SK-N-SH treated with all-trans-retinoic acid at 6 μM for 48 hours (cell line): ENCODE measurements around the gene COX8C.

Source experiments
- ATAC-seq: fragments of 200-7000 bp; cut with Tn5 transposase; 3 replicates; pipeline ENCODE4 v1.9.1; 2020; ENCODE audit warnings: mild to moderate bottlenecking, moderate library complexity
- ARNTL ChIP-seq: fragments of 450-650 bp; formaldehyde crosslinking; IDR thresholded peaks from 2 replicates; pipeline ENCODE4 v1.5.0; 2020; ENCODE audit warnings: low read depth, mild to moderate bottlenecking, moderate library complexity, borderline replicate concordance
- BACH2 ChIP-seq: fragments of 250-450 bp; sonication (Bioruptor Pico); IDR thresholded peaks from 2 replicates; pipeline ENCODE4 v1.9.0; 2021; ENCODE audit warnings: mild to moderate bottlenecking, borderline replicate concordance
- CREB5 ChIP-seq: fragments of 250-450 bp; sonication (Bioruptor Pico); IDR thresholded peaks from 2 replicates; pipeline ENCODE4 v1.5.1; 2020; ENCODE audit warnings: low read depth, mild to moderate bottlenecking, moderate library complexity
- CSDC2 ChIP-seq: fragments of 250-450 bp; sonication (Bioruptor Pico); IDR thresholded peaks from 2 replicates; pipeline ENCODE4 v1.5.0; 2020; ENCODE audit warnings: mild to moderate bottlenecking, moderate library complexity
- CSRNP3 ChIP-seq: fragments of 250-450 bp; sonication (Bioruptor Pico); IDR thresholded peaks from 2 replicates; pipeline ENCODE4 v1.5.1; 2021; ENCODE audit warnings: mild to moderate bottlenecking, moderate library complexity
- ESRRG ChIP-seq: fragments of 250-450 bp; sonication (Bioruptor Pico); IDR thresholded peaks from 2 replicates; pipeline ENCODE4 v1.6.1; 2021; ENCODE audit warnings: mild to moderate bottlenecking
- GLIS3 ChIP-seq: fragments of 250-450 bp; sonication (Bioruptor Pico); IDR thresholded peaks from 2 replicates; pipeline ENCODE4 v1.5.0; 2020; ENCODE audit warnings: mild to moderate bottlenecking, moderate library complexity
- ISL1 ChIP-seq: fragments of 250-450 bp; sonication (Bioruptor Pico); IDR thresholded peaks from 2 replicates; pipeline ENCODE4 v2.1.2; 2022; ENCODE audit warnings: mild to moderate bottlenecking, moderate library complexity
- OSR1 ChIP-seq: fragments of 250-450 bp; sonication (Bioruptor Pico); IDR thresholded peaks from 2 replicates; pipeline ENCODE4 v1.8.0; 2022; ENCODE audit warnings: moderate library complexity, mild to moderate bottlenecking, inconsistent platforms
- PATZ1 ChIP-seq: fragments of 250-450 bp; sonication (Bioruptor Pico); IDR thresholded peaks from 2 replicates; pipeline ENCODE4 v1.8.0; 2020; ENCODE audit warnings: mild to moderate bottlenecking, moderate library complexity, borderline replicate concordance
- POU6F1 ChIP-seq: fragments of 250-450 bp; sonication (Bioruptor Pico); IDR thresholded peaks from 2 replicates; pipeline ENCODE4 v1.8.0; 2021; ENCODE audit warnings: low read depth, mild to moderate bottlenecking, moderate library complexity, borderline replicate concordance
- PPARA ChIP-seq: fragments of 250-450 bp; sonication (Bioruptor Pico); IDR thresholded peaks from 2 replicates; pipeline ENCODE4 v1.5.0; 2020; ENCODE audit warnings: mild to moderate bottlenecking, borderline replicate concordance
- RARB ChIP-seq: fragments of 250-450 bp; sonication (Bioruptor Pico); IDR thresholded peaks from 2 replicates; pipeline ENCODE4 v1.8.0; 2021; ENCODE audit warnings: mild to moderate bottlenecking, moderate library complexity
- SNAI2 ChIP-seq: fragments of 250-450 bp; sonication (Bioruptor Pico); IDR thresholded peaks from 2 replicates; pipeline ENCODE4 v1.5.0; 2020; ENCODE audit warnings: mild to moderate bottlenecking, moderate library complexity
- TCF4 ChIP-seq: fragments of 250-450 bp; sonication (Bioruptor Pico); IDR thresholded peaks from 2 replicates; pipeline ENCODE4 v1.8.0; 2021; ENCODE audit warnings: mild to moderate bottlenecking, moderate library complexity, borderline replicate concordance
- TOX ChIP-seq: fragments of 250-450 bp; sonication (Bioruptor Pico); IDR thresholded peaks from 2 replicates; pipeline ENCODE4 v1.8.0; 2021; ENCODE audit warnings: mild to moderate bottlenecking, moderate library complexity, borderline replicate concordance
- TSHZ2 ChIP-seq: fragments of 250-450 bp; sonication (Bioruptor Pico); IDR thresholded peaks from 2 replicates; pipeline ENCODE4 v1.5.0; 2020; ENCODE audit warnings: mild to moderate bottlenecking, moderate library complexity
- ZC3H10 ChIP-seq: fragments of 250-450 bp; sonication (Bioruptor Pico); IDR thresholded peaks from 2 replicates; pipeline ENCODE4 v1.5.1; 2021; ENCODE audit warnings: mild to moderate bottlenecking, moderate library complexity
- ZFP3 ChIP-seq: fragments of 250-450 bp; sonication (Bioruptor Pico); IDR thresholded peaks from 2 replicates; pipeline ENCODE4 v1.5.0; 2020; ENCODE audit warnings: mild to moderate bottlenecking, moderate library complexity
- ZFP30 ChIP-seq: fragments of 450-650 bp; formaldehyde crosslinking; IDR thresholded peaks from 2 replicates; pipeline ENCODE4 v1.5.0; 2022; ENCODE audit warnings: mild to moderate bottlenecking, moderate library complexity
- ZNF565 ChIP-seq: fragments of 450-650 bp; formaldehyde crosslinking; conservative IDR thresholded peaks from 2 replicates; pipeline ENCODE4 v1.5.0; 2020; ENCODE audit warnings: low read depth, mild to moderate bottlenecking, moderate library complexity
- ZNF8 ChIP-seq: fragments of 450-650 bp; formaldehyde crosslinking; IDR thresholded peaks from 2 replicates; pipeline ENCODE4 v1.5.0; 2020; ENCODE audit warnings: mild to moderate bottlenecking, moderate library complexity

The COX8C gene

GRCh38 chr14:93331002-93331727 lies 15.8 kb upstream of the COX8C start:
- TF ChIP-seq OSR1 (no peak), PATZ1 (CRISPR knock-in tag) (no peak), SNAI2 (CRISPR knock-in tag) (no peak), ZNF8 (CRISPR knock-in tag) (no peak), ISL1 (CRISPR knock-in tag) (no peak), POU6F1 (CRISPR knock-in tag) (no peak), GLIS3 (CRISPR knock-in tag) (no peak), TSHZ2 (no peak), ESRRG (no peak), ARNTL (CRISPR knock-in tag) (no peak), ZFP3 (CRISPR knock-in tag) (no peak), ZFP30 (CRISPR knock-in tag) (no peak), CSRNP3 (CRISPR knock-in tag) (no peak), ZC3H10 (CRISPR knock-in tag) (no peak), RARB (CRISPR knock-in tag) (no peak), BACH2 (CRISPR knock-in tag) (no peak), TOX (CRISPR knock-in tag) (no peak), CSDC2 (CRISPR knock-in tag) (no peak), PPARA (no peak), ZNF565 (CRISPR knock-in tag) (no peak)
- TF ChIP-seq, all 23 proteins: peak for 0
- ATAC-seq, result no peak

- no peak for TF ChIP-seq TCF4
- TF ChIP-seq ZFP3 (CRISPR knock-in tag), result no peak
- ATAC-seq, result peak; percentile 2; the same call in 1 of the 3 replicates
Measured at GRCh38 chr14:93331728-93332396, 15.1 kb upstream of the COX8C start.

GRCh38 chr14:93332397-93332852 lies 14.6 kb upstream of the COX8C start:
- ATAC-seq, result peak; percentile 77
- TF ChIP-seq ESRRG (no peak), CREB5 (CRISPR knock-in tag) (no peak), SNAI2 (CRISPR knock-in tag) (no peak), ZFP30 (CRISPR knock-in tag) (no peak), ZC3H10 (CRISPR knock-in tag) (no peak), GLIS3 (CRISPR knock-in tag) (no peak), RARB (CRISPR knock-in tag) (no peak), BACH2 (CRISPR knock-in tag) (no peak), ZFP3 (CRISPR knock-in tag) (no peak), OSR1 (no peak), ARNTL (CRISPR knock-in tag) (no peak), TOX (CRISPR knock-in tag) (no peak), TSHZ2 (no peak), CSRNP3 (CRISPR knock-in tag) (no peak), TCF4 (no peak), PPARA (no peak)
